Colonic mucosa (tissue), 4 donors: ENCODE measurements around the gene DCDC2. TPM values are rescaled to one million over a fixed set of nuclear protein-coding genes. Genes with fewer than 3 reads are reported as not detected.
"Not testable (repeated sequence)": the region's sequence is repeated elsewhere in the genome, so short reads cannot be mapped to it uniquely, and the experiment has no call there.

Experiments used
- DNase-seq: peaks from one replicate; pipeline ENCODE4 v3.0.0-alpha.2; 2020
- H3K27ac ChIP-seq: fragments of 200-600 bp; one replicate; pipeline ENCODE4 v1.8.0; 2021
- H3K27me3 ChIP-seq: fragments of 200-600 bp; one replicate; pipeline ENCODE4 v1.8.0; 2021
- H3K36me3 ChIP-seq: fragments of 200-600 bp; one replicate; pipeline ENCODE4 v1.8.0; 2021
- H3K4me1 ChIP-seq: fragments of 200-600 bp; one replicate; pipeline ENCODE4 v1.8.0; 2021; ENCODE audit warnings: mild to moderate bottlenecking
- H3K4me3 ChIP-seq: fragments of 200-600 bp; one replicate; pipeline ENCODE4 v1.8.0; 2021
- H3K9ac ChIP-seq, 2 donors: one replicate each; pipeline ENCODE4 v1.7.0; 2013; ENCODE audit warnings: control low read depth in 2 of 2, low read depth in 2 of 2, low read length in 2 of 2
- H3K9me3 ChIP-seq: fragments of 200-600 bp; one replicate; pipeline ENCODE4 v1.8.0; 2021
- intact Hi-C: fragments of 100-400 bp; cut with DNase I; formaldehyde crosslinking; loops from one replicate; pipeline ENCODE4 v1.14.1; 2022
- total RNA-seq, 2 donors: library from RNA; stranded (reverse); fragmentation: NEBNext Ultra II Directional in 1 of 2; extraction: Animal tissue kit (Norgen Biotek cat#: 25700) in 1 of 2; gene quantifications; one replicate each; pipeline ENCODE4 v1.2.1, GENCODE V29; 2021
- TF ChIP-seq, protein P1 (sequence below): fragments of 200-600 bp; IDR thresholded peaks from one replicate; pipeline ENCODE4 v1.8.0; 2022; ENCODE audit warnings: antibody characterized with exemption, mild to moderate bottlenecking
- donor health status: healthy.
- donor health status: DM: no; HTN: no; CAD: no.
- donor health status: DM: no; HTN: no; CAD: no.

DCDC2 gene
- total RNA-seq, 2 donors from 2014 or later = 3.3 to 9.4 TPM

DNA sequence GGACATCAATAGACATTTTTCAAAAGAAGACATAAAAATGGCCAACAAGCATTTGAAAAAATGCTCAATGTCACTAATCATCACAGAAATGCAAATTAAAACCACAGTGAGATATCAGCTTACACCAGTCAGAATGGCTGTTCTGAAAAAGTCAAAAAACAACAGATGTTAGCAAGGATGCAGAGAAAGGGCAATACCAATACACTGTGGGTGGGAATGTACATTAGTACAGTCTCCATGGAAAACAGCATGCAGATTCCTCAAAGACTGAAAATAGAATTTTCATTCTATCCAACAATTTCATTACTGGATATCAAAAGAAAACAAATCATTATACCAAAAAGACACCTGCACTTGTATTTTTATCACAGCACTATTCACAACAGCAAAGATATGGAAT lies 85.3 kb downstream of the DCDC2 start:
- no peaks in the 10 kb centered on the region for H3K4me1 ChIP-seq
- intact Hi-C loops = loop anchor here (5.0 kb wide), 1 partner anchor 205 kb away; no protein-coding TSS in a partner anchor
- no peak for DNase-seq
- TF ChIP-seq, protein P1, sequence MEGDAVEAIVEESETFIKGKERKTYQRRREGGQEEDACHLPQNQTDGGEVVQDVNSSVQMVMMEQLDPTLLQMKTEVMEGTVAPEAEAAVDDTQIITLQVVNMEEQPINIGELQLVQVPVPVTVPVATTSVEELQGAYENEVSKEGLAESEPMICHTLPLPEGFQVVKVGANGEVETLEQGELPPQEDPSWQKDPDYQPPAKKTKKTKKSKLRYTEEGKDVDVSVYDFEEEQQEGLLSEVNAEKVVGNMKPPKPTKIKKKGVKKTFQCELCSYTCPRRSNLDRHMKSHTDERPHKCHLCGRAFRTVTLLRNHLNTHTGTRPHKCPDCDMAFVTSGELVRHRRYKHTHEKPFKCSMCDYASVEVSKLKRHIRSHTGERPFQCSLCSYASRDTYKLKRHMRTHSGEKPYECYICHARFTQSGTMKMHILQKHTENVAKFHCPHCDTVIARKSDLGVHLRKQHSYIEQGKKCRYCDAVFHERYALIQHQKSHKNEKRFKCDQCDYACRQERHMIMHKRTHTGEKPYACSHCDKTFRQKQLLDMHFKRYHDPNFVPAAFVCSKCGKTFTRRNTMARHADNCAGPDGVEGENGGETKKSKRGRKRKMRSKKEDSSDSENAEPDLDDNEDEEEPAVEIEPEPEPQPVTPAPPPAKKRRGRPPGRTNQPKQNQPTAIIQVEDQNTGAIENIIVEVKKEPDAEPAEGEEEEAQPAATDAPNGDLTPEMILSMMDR = no peak
- no peak overlapping the region for H3K4me3 ChIP-seq
- H3K27me3 ChIP-seq = no peaks in the 10 kb centered on the region
- no peak overlapping the region for H3K9ac ChIP-seq
- H3K36me3 ChIP-seq = no peaks in the 10 kb centered on the region
- no peaks in the 10 kb centered on the region for H3K9me3 ChIP-seq
- no peak overlapping the region for H3K27ac ChIP-seq

DNA sequence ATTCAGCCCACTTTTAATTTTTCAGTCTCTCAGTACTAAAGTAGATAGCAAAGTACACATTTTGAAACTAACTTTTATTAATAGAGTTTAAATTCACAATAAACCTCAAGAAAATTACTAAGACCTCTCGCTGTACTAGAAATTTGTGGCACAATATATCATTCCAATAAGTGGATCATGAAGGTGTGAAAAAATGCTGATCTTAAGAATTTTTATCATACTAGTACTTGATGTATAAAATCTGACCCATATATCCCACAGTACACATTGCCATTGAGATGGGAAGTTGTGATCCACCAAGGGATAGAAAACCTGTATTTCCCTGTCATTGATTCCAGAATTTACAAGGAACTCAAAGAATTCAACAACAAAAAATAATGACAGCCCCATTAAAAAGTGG lies 85.7 kb downstream of the DCDC2 start:
- intact Hi-C loops = loop anchor here (5.0 kb wide), 1 partner anchor 205 kb away; no protein-coding TSS in a partner anchor
- Histone ChIP-seq H3K4me3 (no peak overlapping the region), H3K9me3 (no peaks in the 10 kb centered on the region), H3K27ac (no peak overlapping the region), H3K4me1 (no peaks in the 10 kb centered on the region), H3K27me3 (no peaks in the 10 kb centered on the region), H3K9ac (no peak overlapping the region), H3K36me3 (no peaks in the 10 kb centered on the region)
- DNase-seq = no peak
- TF ChIP-seq, protein P1 = no peak

DNA sequence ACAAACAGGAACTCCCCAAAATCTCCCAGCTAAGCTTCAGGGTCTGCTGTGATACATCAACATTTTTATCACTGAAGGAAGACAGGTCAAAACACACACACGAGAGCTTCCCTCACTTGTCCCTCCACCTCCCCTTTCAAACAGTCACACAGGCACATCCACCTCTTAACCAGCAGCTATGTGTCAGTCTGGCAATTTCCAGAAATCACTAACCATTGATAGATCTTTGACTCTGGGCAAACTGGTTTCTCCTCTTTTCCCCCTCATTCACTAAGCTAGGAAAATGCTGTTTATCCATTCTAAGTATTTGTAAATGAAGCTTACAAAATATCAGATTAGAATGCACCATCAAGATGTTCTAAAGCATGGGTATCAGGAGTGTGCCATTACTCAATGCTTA lies 87.8 kb downstream of the DCDC2 start:
- TF ChIP-seq, protein P1 = no peak
- no peak overlapping the region for H3K27ac ChIP-seq

DNA sequence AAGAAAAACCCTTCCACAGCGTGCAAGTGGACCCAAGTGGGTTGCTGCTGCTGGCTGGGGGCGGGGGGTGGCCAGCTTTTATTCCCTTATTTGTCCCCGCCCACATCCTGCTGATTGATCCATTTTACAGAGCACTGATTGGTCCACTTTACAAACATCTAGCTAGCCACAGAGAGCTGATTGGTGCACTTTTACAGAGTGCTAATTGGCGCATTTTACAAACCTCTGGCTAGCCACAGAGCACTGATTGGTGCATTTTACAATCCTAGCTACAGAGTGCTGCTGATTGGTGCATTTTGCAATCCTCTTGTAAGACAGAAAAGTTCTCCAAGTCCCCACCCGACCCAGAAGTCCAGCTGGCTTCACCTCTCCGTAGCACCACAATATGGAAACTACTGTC lies 99.6 kb downstream of the DCDC2 start:
- H3K27ac ChIP-seq, H3K9ac ChIP-seq, H3K9me3 ChIP-seq, H3K4me1 ChIP-seq, H3K27me3 ChIP-seq, H3K36me3 ChIP-seq, DNase-seq, H3K4me3 ChIP-seq, intact Hi-C loops: not testable (repeated sequence)

More for the DNA sequence above, 87.8 kb downstream of the DCDC2 start:
- intact Hi-C loops = loop anchor here (5.0 kb wide), 1 partner anchor 203 kb away; no protein-coding TSS in a partner anchor
- DNase-seq = no peak
- Histone ChIP-seq H3K27me3 (no peaks in the 10 kb centered on the region), H3K9ac (no peak overlapping the region), H3K9me3 (no peaks in the 10 kb centered on the region), H3K36me3 (no peaks in the 10 kb centered on the region), H3K4me3 (no peak overlapping the region), H3K4me1 (no peaks in the 10 kb centered on the region)

DNA sequence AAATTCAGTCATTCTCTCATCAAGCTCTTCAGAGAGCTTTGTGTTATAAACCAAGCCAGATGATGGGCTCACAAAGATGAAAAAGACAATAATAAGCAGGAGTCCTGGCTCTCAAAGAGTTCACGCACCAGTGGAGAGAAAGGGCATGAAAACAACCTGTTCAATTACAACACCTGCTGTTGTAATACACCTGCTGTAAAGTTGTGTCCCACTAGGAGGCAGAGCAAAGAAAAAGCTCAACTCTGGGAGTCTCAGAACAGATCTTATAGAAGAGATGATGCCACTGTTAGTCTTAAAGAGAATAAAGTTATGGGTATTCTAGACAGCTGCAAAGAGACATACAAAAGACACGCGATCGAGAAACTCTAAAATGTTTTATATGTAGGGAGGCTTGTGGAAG lies 100.6 kb downstream of the DCDC2 start:
- DNase-seq = no peak
- TF ChIP-seq, protein P1 = no peak

DNA sequence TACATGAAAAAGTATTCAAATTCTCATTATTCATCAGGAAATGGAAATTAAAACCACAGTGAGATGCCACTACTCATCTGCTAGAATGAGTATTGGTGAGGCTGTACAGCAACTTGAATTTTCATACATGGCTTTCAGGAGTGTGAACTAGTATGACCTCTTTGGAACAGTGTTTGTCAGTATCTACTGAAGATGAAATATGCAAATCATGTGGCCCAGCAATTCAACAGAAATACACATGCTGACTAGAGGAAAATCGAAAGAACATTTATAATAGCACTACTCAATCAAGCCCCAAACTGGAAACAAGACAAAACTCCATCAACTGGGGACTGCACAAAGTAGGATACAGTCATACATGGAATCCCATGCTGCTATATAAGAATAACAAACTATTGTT lies 102.2 kb downstream of the DCDC2 start:
- intact Hi-C loops = no loop called here
- H3K4me3 ChIP-seq = no peak overlapping the region
- no peaks in the 10 kb centered on the region for H3K27me3 ChIP-seq
- no peak overlapping the region for H3K27ac ChIP-seq
- no peaks in the 10 kb centered on the region for H3K9me3 ChIP-seq
- H3K36me3 ChIP-seq = no peaks in the 10 kb centered on the region
- TF ChIP-seq, protein P1 = no peak
- DNase-seq = no peak
- H3K4me1 ChIP-seq = no peaks in the 10 kb centered on the region
- no peak overlapping the region for H3K9ac ChIP-seq

More for the DNA sequence above, 100.6 kb downstream of the DCDC2 start:
- Histone ChIP-seq H3K4me1 (no peaks in the 10 kb centered on the region), H3K27ac (no peak overlapping the region), H3K9me3 (no peaks in the 10 kb centered on the region), H3K4me3 (no peak overlapping the region), H3K9ac (no peak overlapping the region), H3K36me3 (no peaks in the 10 kb centered on the region), H3K27me3 (no peaks in the 10 kb centered on the region)
- intact Hi-C loops = no loop called here
